GM23338 (cell line): ENCODE results near the gene MTMR3. TPM values are rescaled to one million over a fixed set of nuclear protein-coding genes. Genes with fewer than 3 reads are reported as not detected.

Experiments used
- ATAC-seq: fragments of 200-7000 bp; cut with Tn5 transposase; 3 replicates; pipeline ENCODE4 v1.9.1; 2020
- DNase-seq: peaks from one replicate; pipeline ENCODE4 v3.0.0-alpha.2; 2015; ENCODE audit warnings: low spot score
- H2AFZ ChIP-seq: fragments of 200-600 bp; sonication (generic); 2 replicates; pipeline ENCODE4 v1.8.0; 2016; ENCODE audit warnings: antibody characterized with exemption, mild to moderate bottlenecking, moderate library complexity
- H3F3A ChIP-seq: fragments of 200-600 bp; sonication (generic); replicated peaks from 2 replicates; pipeline ENCODE4 v1.8.0; 2017; ENCODE audit warnings: antibody characterized with exemption, mixed run types, low read depth
- H3K27ac ChIP-seq: fragments of 200-600 bp; sonication (generic); 2 replicates; pipeline ENCODE4 v1.6.1; 2016; ENCODE audit warnings: low read depth
- H3K27me3 ChIP-seq: fragments of 200-600 bp; sonication (generic); 2 replicates; pipeline ENCODE4 v1.8.0; 2016; ENCODE audit warnings: mild to moderate bottlenecking, mixed run types, moderate library complexity; ENCODE audit not compliant: insufficient read depth
- H3K36me3 ChIP-seq: fragments of 200-600 bp; sonication (generic); 2 replicates; pipeline ENCODE4 v1.8.0; 2016; ENCODE audit warnings: mild to moderate bottlenecking; ENCODE audit not compliant: insufficient read depth
- H3K4me1 ChIP-seq: fragments of 200-600 bp; sonication (generic); 2 replicates; pipeline ENCODE4 v1.8.0; 2016; ENCODE audit warnings: mild to moderate bottlenecking, moderate library complexity; ENCODE audit not compliant: insufficient read depth
- H3K4me2 ChIP-seq: fragments of 200-600 bp; sonication (generic); 2 replicates; pipeline ENCODE4 v1.7.1; 2017; ENCODE audit warnings: mixed run types
- H3K4me3 ChIP-seq: fragments of 200-600 bp; sonication (generic); 2 replicates; pipeline ENCODE4 v1.6.1; 2016; ENCODE audit warnings: mixed run types
- H3K79me2 ChIP-seq: fragments of 200-600 bp; sonication (generic); replicated peaks from 2 replicates; pipeline ENCODE4 v1.8.0; 2017; ENCODE audit warnings: mild to moderate bottlenecking; ENCODE audit not compliant: insufficient read depth
- H3K9me2 ChIP-seq: fragments of 200-600 bp; sonication (generic); 2 replicates; pipeline ENCODE4 v1.8.0; 2017; ENCODE audit not compliant: insufficient read depth
- H4K20me1 ChIP-seq: fragments of 200-600 bp; sonication (generic); replicated peaks from 2 replicates; pipeline ENCODE4 v1.8.0; 2017; ENCODE audit warnings: mild to moderate bottlenecking; ENCODE audit not compliant: insufficient read depth
- H3K27ac Mint-ChIP-seq: 2 replicates; pipeline ENCODE4 v1.8.0; 2020; ENCODE audit warnings: inconsistent platforms, mild to moderate bottlenecking, moderate library complexity, mixed read lengths
- H3K27me3 Mint-ChIP-seq: 3 replicates; pipeline ENCODE4 v1.8.0; 2022; ENCODE audit warnings: low read depth, mild to moderate bottlenecking, moderate library complexity, mixed read lengths, inconsistent platforms; ENCODE audit not compliant: insufficient read depth, poor library complexity
- H3K36me3 Mint-ChIP-seq: 3 replicates; pipeline ENCODE4 v1.8.0; 2021; ENCODE audit warnings: low read depth, mild to moderate bottlenecking, inconsistent platforms, moderate library complexity, mixed read lengths
- H3K4me1 Mint-ChIP-seq: 3 replicates; pipeline ENCODE4 v1.8.0; 2020; ENCODE audit warnings: mild to moderate bottlenecking, inconsistent platforms, mixed read lengths
- H3K4me3 Mint-ChIP-seq: 3 replicates; pipeline ENCODE4 v1.8.0; 2021; ENCODE audit warnings: moderate library complexity, mild to moderate bottlenecking, inconsistent platforms, mixed read lengths
- H3K9me3 Mint-ChIP-seq: 3 replicates; pipeline ENCODE4 v1.8.0; 2020; ENCODE audit warnings: moderate library complexity, mild to moderate bottlenecking, inconsistent platforms, mixed read lengths
- CREB1 ChIP-seq: fragments of 250-450 bp; sonication (Bioruptor Pico); IDR thresholded peaks from 2 replicates; pipeline ENCODE4 v1.5.0; 2020; ENCODE audit warnings: low read depth, mild to moderate bottlenecking, moderate library complexity
- CTCF ChIP-seq, 2 experiments: fragments of 200-600 bp in 1 of 2; sonication (generic) in 1 of 2; conservative IDR thresholded peaks; 2 replicates each; pipeline versions ENCODE4 v1.5.1 to v1.6.1; 2016 to 2017; ENCODE audit warnings: antibody characterized with exemption in 2 of 2, low read depth in 2 of 2, mild to moderate bottlenecking in 2 of 2, moderate library complexity in 1 of 2
- ETS1 ChIP-seq: IDR thresholded peaks from 2 replicates; pipeline ENCODE4 v1.6.1; 2016; ENCODE audit warnings: antibody characterized with exemption
- EZH2 ChIP-seq: fragments of 200-600 bp; sonication (generic); IDR thresholded peaks from one replicate; pipeline ENCODE4 v1.8.0; 2017; ENCODE audit warnings: antibody characterized with exemption, mild to moderate bottlenecking, low read depth; ENCODE audit not compliant: unreplicated experiment
- JUNB ChIP-seq: IDR thresholded peaks from one replicate; pipeline ENCODE4 v1.6.1; 2016; ENCODE audit warnings: antibody characterized with exemption; ENCODE audit not compliant: unreplicated experiment
- NANOG ChIP-seq: IDR thresholded peaks from 2 replicates; pipeline ENCODE4 v1.6.1; 2016; ENCODE audit warnings: antibody characterized with exemption, borderline replicate concordance
- POLR2AphosphoS5 ChIP-seq: IDR thresholded peaks from 2 replicates; pipeline ENCODE4 v1.6.1; 2016; ENCODE audit warnings: antibody characterized with exemption, low read depth
- REST ChIP-seq: IDR thresholded peaks from one replicate; pipeline ENCODE4 v1.6.1; 2018; ENCODE audit warnings: antibody characterized with exemption; ENCODE audit not compliant: unreplicated experiment
- STAT1 ChIP-seq: IDR thresholded peaks from one replicate; pipeline ENCODE4 v1.6.1; 2016; ENCODE audit warnings: antibody characterized with exemption; ENCODE audit not compliant: unreplicated experiment
- ZNF114 ChIP-seq: fragments of 250-450 bp; sonication (Bioruptor Pico); IDR thresholded peaks from 2 replicates; pipeline ENCODE4 v1.5.0; 2020; ENCODE audit warnings: mild to moderate bottlenecking, moderate library complexity
- ZNF331 ChIP-seq: fragments of 250-450 bp; sonication (Bioruptor Pico); IDR thresholded peaks from 2 replicates; pipeline ENCODE4 v1.5.0; 2020; ENCODE audit warnings: low read depth, mild to moderate bottlenecking, moderate library complexity
- ZNF462 ChIP-seq: fragments of 250-450 bp; sonication (Bioruptor Pico); IDR thresholded peaks from 2 replicates; pipeline ENCODE4 v1.5.0; 2020; ENCODE audit warnings: mild to moderate bottlenecking, moderate library complexity
- polyA plus RNA-seq: library from polyadenylated mRNA; unstranded; fragments of >200 nt; fragmentation: Nextera tagmentation; extraction: Ambion mirVana; gene quantifications from 2 replicates; pipeline ENCODE4 v1.2.1, GENCODE V29; 2016
- total RNA-seq: library from RNA; depleted of rRNA; stranded (reverse); fragments of >200 nt; shearing (Covaris generic); gene quantifications from 2 replicates; pipeline ENCODE4 v1.2.3, GENCODE V29; 2014

The MTMR3 gene
- total and polyA plus RNA-seq, 2 experiments from 2014 or later = 5.2 to 27.4 TPM

- Histone ChIP-seq H3K36me3 (no peaks in the 10 kb centered on the region), H2AFZ (no peak overlapping the region), H3K27me3 (no peaks in the 10 kb centered on the region), H3K4me3 (no peak overlapping the region), H3K27ac (no peak overlapping the region), H3K4me2 (no peak overlapping the region), H3F3A (no peaks in the 10 kb centered on the region), H4K20me1 (peaks cover 21% of the 10 kb centered on the region), H3K4me1 (peaks cover 20% of the 10 kb centered on the region), H3K79me2 (peaks cover 80% of the 10 kb centered on the region), H3K9me2 (no peaks in the 10 kb centered on the region)
- Mint-ChIP-seq H3K4me1 (peaks cover 7% of the 10 kb centered on the region; the same call in 2 of the 3 replicates), H3K4me3 (no peak overlapping the region), H3K36me3 (no peaks in the 10 kb centered on the region), H3K27me3 (peaks cover 1% of the 10 kb centered on the region), H3K27ac (no peak overlapping the region), H3K9me3 (no peaks in the 10 kb centered on the region)
- no peak for TF ChIP-seq CTCF (conservative IDR thresholded peaks at IDR 0.05; ENCODE audit: low read depth in 2 of 2)
- no peak for TF ChIP-seq JUNB
- no peak for TF ChIP-seq CREB1 (CRISPR knock-in tag)
- TF ChIP-seq POLR2AphosphoS5 = no peak
- no peak for TF ChIP-seq ZNF462
- no peak for TF ChIP-seq NANOG
- no peak for TF ChIP-seq STAT1
- TF ChIP-seq ZNF331 (CRISPR knock-in tag) = no peak
- TF ChIP-seq EZH2 = no peak
- no peak for TF ChIP-seq ETS1
- TF ChIP-seq ZNF114 (CRISPR knock-in tag) = no peak
- TF ChIP-seq REST = no peak
- ATAC-seq (no peak), DNase-seq (no peak)
These were observed 3.6 kb downstream of the MTMR3 start for GRCh38 chr22:29886596-29886995.
